ENCODE data around the gene POLR3A. TPM values are rescaled to one million over a fixed set of nuclear protein-coding genes. Genes with fewer than 3 reads are reported as not detected.

POLR3A gene
- total RNA-seq, 1 donor from 2014 or later, result 31.4 TPM

GRCh38 chr10:78011065-78011464 lies 18.2 kb downstream of the POLR3A start:
- Histone ChIP-seq H3K4me1 (ENCODE audit: insufficient read depth, low read length) (no peaks in the 10 kb centered on the region), H3K79me2 (ENCODE audit: insufficient read depth, low read length) (no peaks in the 10 kb centered on the region), H3K9ac (ENCODE audit: low read length) (no peak overlapping the region), H3K4me3 (ENCODE audit: insufficient read depth, low read depth, low read length) (no peak overlapping the region), H3K9me3 (ENCODE audit: insufficient read depth, low read depth, low read length) (no peaks in the 10 kb centered on the region), H3K27ac (ENCODE audit: low read depth, low read length) (no peak overlapping the region), H3K4me2 (ENCODE audit: low read length) (no peak overlapping the region), H4K20me1 (ENCODE audit: insufficient read depth, low read length) (peaks cover 12% of the 10 kb centered on the region), H3K27me3 (ENCODE audit: insufficient read depth, low read length) (no peaks in the 10 kb centered on the region), H2AFZ (ENCODE audit: low read depth, low read length) (no peak overlapping the region), H3K36me3 (ENCODE audit: insufficient read depth, low read length) (peaks cover 82% of the 10 kb centered on the region)
- Mint-ChIP-seq H3K4me3 (ENCODE audit: unreplicated experiment) (no peak overlapping the region), H3K4me1 (ENCODE audit: low read depth, unreplicated experiment) (no peaks in the 10 kb centered on the region), H3K27me3 (ENCODE audit: low read depth, unreplicated experiment) (no peaks in the 10 kb centered on the region), H3K27ac (ENCODE audit: unreplicated experiment) (no peak overlapping the region), H3K36me3 (ENCODE audit: low read depth, unreplicated experiment) (peaks cover 14% of the 10 kb centered on the region), H3K9me3 (ENCODE audit: unreplicated experiment) (no peaks in the 10 kb centered on the region)
- FAIRE-seq, result no peak
- no peak for TF ChIP-seq EZH2 (IDR thresholded peaks at IDR 0.05; ENCODE audit: insufficient read depth, low read length)
- DNase-seq (ENCODE audit: low read depth), result no peak

GRCh38 chr10:78010278-78010677 lies 19.0 kb downstream of the POLR3A start:
- H3K27me3 ChIP-seq (ENCODE audit: insufficient read depth, low read length), result no peaks in the 10 kb centered on the region
- no peaks in the 10 kb centered on the region for H3K79me2 ChIP-seq (ENCODE audit: insufficient read depth, low read length)
- Mint-ChIP-seq H3K4me1 (ENCODE audit: low read depth, unreplicated experiment) (no peaks in the 10 kb centered on the region), H3K36me3 (ENCODE audit: low read depth, unreplicated experiment) (peaks cover 17% of the 10 kb centered on the region), H3K4me3 (ENCODE audit: unreplicated experiment) (no peak overlapping the region), H3K27me3 (ENCODE audit: low read depth, unreplicated experiment) (no peaks in the 10 kb centered on the region), H3K9me3 (ENCODE audit: unreplicated experiment) (no peaks in the 10 kb centered on the region), H3K27ac (ENCODE audit: unreplicated experiment) (no peak overlapping the region)
- no peak for TF ChIP-seq EZH2 (IDR thresholded peaks at IDR 0.05; ENCODE audit: insufficient read depth, low read length)
- no peak for TF ChIP-seq CTCF (IDR thresholded peaks at IDR 0.05; ENCODE audit: insufficient read depth, low read depth, low read length)
- DNase-seq (ENCODE audit: low read depth) (no peak), FAIRE-seq (no peak)
- H3K4me2 ChIP-seq (ENCODE audit: low read length), result no peak overlapping the region
- H3K27ac ChIP-seq (ENCODE audit: low read depth, low read length), result no peak overlapping the region
- no peak overlapping the region for H3K4me3 ChIP-seq (ENCODE audit: insufficient read depth, low read depth, low read length)
- no peaks in the 10 kb centered on the region for H3K9me3 ChIP-seq (ENCODE audit: insufficient read depth, low read depth, low read length)
- peaks cover 12% of the 10 kb centered on the region for H4K20me1 ChIP-seq (ENCODE audit: insufficient read depth, low read length)
- H2AFZ ChIP-seq (ENCODE audit: low read depth, low read length), result no peak overlapping the region
- H3K4me1 ChIP-seq (ENCODE audit: insufficient read depth, low read length), result no peaks in the 10 kb centered on the region
- H3K9ac ChIP-seq (ENCODE audit: low read length), result no peak overlapping the region
- peaks cover 83% of the 10 kb centered on the region for H3K36me3 ChIP-seq (ENCODE audit: insufficient read depth, low read length)

GRCh38 chr10:78009662-78010061 lies 19.7 kb downstream of the POLR3A start:
- no peak overlapping the region for H3K27ac Mint-ChIP-seq (ENCODE audit: unreplicated experiment)
- Histone ChIP-seq H2AFZ (ENCODE audit: low read depth, low read length) (no peak overlapping the region), H3K4me3 (ENCODE audit: insufficient read depth, low read depth, low read length) (no peak overlapping the region), H3K27ac (ENCODE audit: low read depth, low read length) (no peak overlapping the region), H3K79me2 (ENCODE audit: insufficient read depth, low read length) (no peaks in the 10 kb centered on the region), H3K4me2 (ENCODE audit: low read length) (no peak overlapping the region), H3K36me3 (ENCODE audit: insufficient read depth, low read length) (peaks cover 83% of the 10 kb centered on the region), H3K9ac (ENCODE audit: low read length) (no peak overlapping the region), H3K9me3 (ENCODE audit: insufficient read depth, low read depth, low read length) (no peaks in the 10 kb centered on the region), H4K20me1 (ENCODE audit: insufficient read depth, low read length) (peaks cover 12% of the 10 kb centered on the region), H3K4me1 (ENCODE audit: insufficient read depth, low read length) (no peaks in the 10 kb centered on the region), H3K27me3 (ENCODE audit: insufficient read depth, low read length) (no peaks in the 10 kb centered on the region)
- no peak overlapping the region for H3K4me3 Mint-ChIP-seq (ENCODE audit: unreplicated experiment)
- DNase-seq (ENCODE audit: low read depth), result no peak
- peaks cover 18% of the 10 kb centered on the region for H3K36me3 Mint-ChIP-seq (ENCODE audit: low read depth, unreplicated experiment)
- H3K27me3 Mint-ChIP-seq (ENCODE audit: low read depth, unreplicated experiment), result no peaks in the 10 kb centered on the region
- TF ChIP-seq EZH2 (IDR thresholded peaks at IDR 0.05; ENCODE audit: insufficient read depth, low read length) (no peak), CTCF (IDR thresholded peaks at IDR 0.05; ENCODE audit: insufficient read depth, low read depth, low read length) (no peak)
- no peaks in the 10 kb centered on the region for H3K9me3 Mint-ChIP-seq (ENCODE audit: unreplicated experiment)
- no peak for FAIRE-seq
- H3K4me1 Mint-ChIP-seq (ENCODE audit: low read depth, unreplicated experiment), result no peaks in the 10 kb centered on the region
